Activated CD8-positive, alpha-beta memory T cell treated with anti-CD3 and anti-CD28 coated beads, Interleukin-2, amount 10 ng/mL, durations not matched to agents 7 days and 5 days (primary cell): ENCODE results near the gene SPEG. TPM values are rescaled to one million over a fixed set of nuclear protein-coding genes. Genes with fewer than 3 reads are reported as not detected.

Source experiments
- ATAC-seq: fragments of 150-1000 bp; cut with Tn5 transposase; one replicate; pipeline ENCODE4 v1.10.0; 2021; ENCODE audit warnings: moderate library complexity
- CTCF ChIA-PET: fragments of 350-600 bp; sonication (Branson Sonifier 250); formaldehyde crosslinking; loops from one replicate; lab custom pipeline; 2021; ENCODE audit warnings: antibody characterized with exemption; lab: Charles Lee
- DNase-seq: peaks from one replicate; pipeline ENCODE4 v3.0.0-alpha.2; 2020
- H3K27ac Mint-ChIP-seq: one replicate; pipeline ENCODE4 v1.8.0; 2021; ENCODE audit warnings: mild to moderate bottlenecking, mixed read lengths
- H3K27me3 Mint-ChIP-seq: one replicate; pipeline ENCODE4 v1.8.0; 2021; ENCODE audit warnings: mixed read lengths
- H3K36me3 Mint-ChIP-seq: one replicate; pipeline ENCODE4 v1.8.0; 2021; ENCODE audit warnings: mild to moderate bottlenecking, mixed read lengths
- H3K4me1 Mint-ChIP-seq: one replicate; pipeline ENCODE4 v1.8.0; 2021; ENCODE audit warnings: mixed read lengths
- H3K4me3 Mint-ChIP-seq: one replicate; pipeline ENCODE4 v1.8.0; 2021; ENCODE audit warnings: mild to moderate bottlenecking, moderate library complexity, mixed read lengths
- H3K9me3 Mint-ChIP-seq: one replicate; pipeline ENCODE4 v1.8.0; 2022; ENCODE audit warnings: low read depth, mixed read lengths
- total RNA-seq, 2 experiments: library from RNA; stranded (reverse); gene quantifications; one replicate each; pipeline ENCODE4 v1.2.3, GENCODE V29; 2021

The SPEG gene
- total RNA-seq, 2 experiments from 2014 or later = 0.52 to 1.3 TPM

DNA sequence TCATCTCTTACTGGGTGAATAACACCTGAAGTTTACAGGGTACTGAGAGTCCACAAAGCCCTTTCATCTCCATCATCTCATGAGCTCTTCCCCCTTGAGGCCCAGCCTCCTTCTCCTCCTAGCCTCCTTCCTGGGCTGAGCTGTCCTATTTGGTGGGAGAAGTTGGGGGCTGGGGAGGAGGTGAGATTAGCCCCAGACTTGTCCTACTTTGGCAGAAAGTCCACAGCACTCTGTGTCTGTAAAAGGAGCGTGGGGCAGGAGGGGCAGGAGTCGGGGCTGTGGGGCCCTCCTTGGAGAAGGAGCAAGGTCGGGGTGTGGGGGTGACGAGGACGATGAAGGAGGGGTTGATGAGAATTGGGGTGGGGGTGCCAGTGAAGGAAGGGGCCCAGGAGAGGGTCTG, 26.4 kb upstream of the SPEG start:
- Mint-ChIP-seq H3K4me3 (no peak overlapping the region), H3K27ac (no peak overlapping the region), H3K36me3 (no peaks in the 10 kb centered on the region), H3K27me3 (peaks cover 22% of the 10 kb centered on the region), H3K4me1 (no peaks in the 10 kb centered on the region), H3K9me3 (no peaks in the 10 kb centered on the region)
- CTCF ChIA-PET = interaction anchor here (1.0 kb wide), 1 partner anchor 22 kb away, joined by 3 read pairs; no protein-coding TSS in a partner anchor
- DNase-seq = no peak
- no peak for ATAC-seq

GRCh38 chr2:219408631-219409030, 26.0 kb upstream of the SPEG start:
- Mint-ChIP-seq H3K4me3 (no peak overlapping the region), H3K4me1 (no peaks in the 10 kb centered on the region), H3K9me3 (no peaks in the 10 kb centered on the region), H3K27me3 (peaks cover 21% of the 10 kb centered on the region), H3K36me3 (no peaks in the 10 kb centered on the region), H3K27ac (no peak overlapping the region)
- ATAC-seq (no peak), DNase-seq (no peak)
- CTCF ChIA-PET = interaction anchor here (1.0 kb wide), 1 partner anchor 22 kb away, joined by 3 read pairs; no protein-coding TSS in a partner anchor

DNA sequence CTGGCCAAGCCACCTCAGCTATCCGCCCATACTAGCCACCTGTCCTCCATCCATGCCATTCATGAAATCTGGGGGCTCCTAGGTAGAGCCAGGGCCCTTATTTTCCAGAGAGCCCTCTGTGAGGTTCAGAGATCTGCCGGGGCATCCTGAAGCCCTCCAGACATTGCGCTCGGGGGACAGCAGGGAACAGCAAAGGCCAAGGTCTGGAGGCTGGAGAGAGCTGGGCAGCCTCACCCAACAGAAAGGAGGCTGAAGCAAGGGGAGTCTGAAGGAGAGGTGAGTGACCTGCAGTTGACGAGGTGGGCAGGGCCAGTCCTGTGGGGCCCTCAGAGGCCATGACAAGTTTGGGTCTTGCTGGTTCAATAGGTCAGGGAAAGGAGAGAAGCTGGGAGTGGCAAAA, 25.0 kb upstream of the SPEG start:
- peaks cover 24% of the 10 kb centered on the region for H3K27me3 Mint-ChIP-seq
- H3K4me1 Mint-ChIP-seq = no peaks in the 10 kb centered on the region
- no peak for DNase-seq
- no peak for ATAC-seq
- H3K36me3 Mint-ChIP-seq = no peaks in the 10 kb centered on the region
- no peaks in the 10 kb centered on the region for H3K9me3 Mint-ChIP-seq
- CTCF ChIA-PET = no interaction called here
- H3K27ac Mint-ChIP-seq = no peak overlapping the region
- H3K4me3 Mint-ChIP-seq = no peak overlapping the region

GRCh38 chr2:219410390-219410789, 24.3 kb upstream of the SPEG start:
- CTCF ChIA-PET = interaction anchor here (0.6 to 1.0 kb wide), 3 partner anchors 8 to 987 kb away, joined by 3 to 5 read pairs (median 3); no protein-coding TSS in a partner anchor
- Mint-ChIP-seq H3K36me3 (no peaks in the 10 kb centered on the region), H3K4me3 (no peak overlapping the region), H3K27me3 (peaks cover 31% of the 10 kb centered on the region), H3K4me1 (no peaks in the 10 kb centered on the region), H3K27ac (no peak overlapping the region), H3K9me3 (no peaks in the 10 kb centered on the region)
- DNase-seq (no peak), ATAC-seq (no peak)

DNA sequence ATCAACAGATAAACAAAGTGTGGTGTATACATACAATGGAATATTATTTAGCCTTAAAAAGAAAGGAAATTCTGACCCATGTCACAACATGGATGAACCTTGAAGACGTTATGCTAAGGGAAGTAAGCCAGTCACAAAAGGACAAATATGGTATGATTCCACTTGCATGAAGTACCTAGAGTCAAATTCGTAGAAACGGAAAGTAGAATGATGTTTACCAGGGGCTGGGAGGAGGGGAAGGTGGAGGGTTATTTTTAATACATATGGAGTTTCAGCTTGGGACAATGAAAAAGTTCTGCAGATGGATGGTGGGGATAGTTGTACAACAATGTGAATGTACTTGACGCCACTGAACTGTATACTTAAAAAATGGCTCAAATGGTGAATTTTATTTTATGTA, 19.8 kb upstream of the SPEG start:
- Mint-ChIP-seq H3K27ac (no peak overlapping the region), H3K4me3 (no peak overlapping the region), H3K4me1 (no peaks in the 10 kb centered on the region), H3K27me3 (peaks cover 49% of the 10 kb centered on the region), H3K36me3 (no peaks in the 10 kb centered on the region), H3K9me3 (no peaks in the 10 kb centered on the region)
- ATAC-seq (no peak), DNase-seq (no peak)
- CTCF ChIA-PET = no interaction called here

DNA sequence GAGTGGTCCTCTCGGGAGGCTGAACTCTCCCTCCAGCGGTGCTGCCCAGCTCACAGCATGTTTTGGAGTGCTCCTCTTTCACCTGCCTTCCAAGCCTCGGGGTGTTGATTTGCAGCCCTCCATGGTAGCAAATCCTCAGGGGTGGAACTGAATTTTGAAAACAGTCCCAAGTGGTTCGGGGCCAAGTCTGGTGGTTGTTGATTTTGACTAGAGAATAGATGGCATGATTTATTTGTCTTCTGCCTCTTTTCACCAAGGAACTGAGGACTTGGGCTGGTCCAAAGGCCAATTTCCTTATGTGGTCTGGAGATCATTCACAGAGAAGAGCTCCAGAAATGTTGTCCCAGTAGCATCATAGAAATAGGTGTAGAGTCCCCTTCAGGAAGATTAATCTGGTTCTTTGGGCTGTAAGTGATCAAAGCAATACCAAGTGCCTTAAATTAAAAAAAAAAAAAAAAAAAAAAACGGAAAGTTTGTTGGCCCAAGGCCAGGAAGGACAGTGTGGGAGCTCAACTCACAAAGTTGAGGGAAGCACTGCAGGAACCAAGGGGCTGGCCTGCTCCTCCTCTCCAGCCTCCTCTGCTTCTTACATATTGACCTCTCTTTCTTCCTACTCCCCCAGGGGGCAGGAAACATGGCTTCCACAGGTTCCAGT, 18.9 kb upstream of the SPEG start:
- no peak for ATAC-seq
- H3K4me1 Mint-ChIP-seq = no peaks in the 10 kb centered on the region

GRCh38 chr2:219416235-219416602, 18.4 kb upstream of the SPEG start:
- no peak overlapping the region for H3K27ac Mint-ChIP-seq
- CTCF ChIA-PET = interaction anchor here (1.3 to 2.2 kb wide), 2 partner anchors 14 to 114 kb away, joined by 6 to 11 read pairs; no protein-coding TSS in a partner anchor

More for the DNA sequence above, 18.9 kb upstream of the SPEG start:
- CTCF ChIA-PET = interaction anchor here (0.7 to 2.2 kb wide), 3 partner anchors 13 to 115 kb away, joined by 5 to 11 read pairs (median 6); no protein-coding TSS in a partner anchor
- Mint-ChIP-seq H3K27me3 (peaks cover 51% of the 10 kb centered on the region), H3K4me3 (no peak overlapping the region), H3K27ac (no peak overlapping the region), H3K9me3 (no peaks in the 10 kb centered on the region), H3K36me3 (no peaks in the 10 kb centered on the region)
- DNase-seq = no peak

GRCh38 chr2:219416938-219417337, 17.7 kb upstream of the SPEG start:
- no peak overlapping the region for H3K4me3 Mint-ChIP-seq
- no peaks in the 10 kb centered on the region for H3K9me3 Mint-ChIP-seq
- H3K4me1 Mint-ChIP-seq = no peaks in the 10 kb centered on the region

More at GRCh38 chr2:219416235-219416602, 18.4 kb upstream of the SPEG start:
- no peaks in the 10 kb centered on the region for H3K4me1 Mint-ChIP-seq
- no peaks in the 10 kb centered on the region for H3K36me3 Mint-ChIP-seq
- H3K27me3 Mint-ChIP-seq = peaks cover 51% of the 10 kb centered on the region
- no peaks in the 10 kb centered on the region for H3K9me3 Mint-ChIP-seq
- no peak overlapping the region for H3K4me3 Mint-ChIP-seq
- DNase-seq = no peak
- no peak for ATAC-seq

DNA sequence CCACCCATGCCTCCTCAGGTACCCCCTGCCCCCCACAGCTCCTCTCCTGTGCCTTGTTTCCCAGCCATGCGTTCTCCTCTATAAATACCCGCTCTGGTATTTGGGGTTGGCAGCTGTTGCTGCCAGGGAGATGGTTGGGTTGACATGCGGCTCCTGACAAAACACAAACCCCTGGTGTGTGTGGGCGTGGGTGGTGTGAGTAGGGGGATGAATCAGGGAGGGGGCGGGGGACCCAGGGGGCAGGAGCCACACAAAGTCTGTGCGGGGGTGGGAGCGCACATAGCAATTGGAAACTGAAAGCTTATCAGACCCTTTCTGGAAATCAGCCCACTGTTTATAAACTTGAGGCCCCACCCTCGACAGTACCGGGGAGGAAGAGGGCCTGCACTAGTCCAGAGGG, 17.3 kb upstream of the SPEG start:
- CTCF ChIA-PET = interaction anchor here (2.2 kb wide), 1 partner anchor 15 kb away, joined by 11 read pairs; no protein-coding TSS in a partner anchor
- DNase-seq = no peak
- no peak for ATAC-seq
- Mint-ChIP-seq H3K4me1 (no peaks in the 10 kb centered on the region), H3K27me3 (peaks cover 51% of the 10 kb centered on the region), H3K27ac (no peak overlapping the region), H3K36me3 (no peaks in the 10 kb centered on the region), H3K9me3 (no peaks in the 10 kb centered on the region), H3K4me3 (no peak overlapping the region)

More at GRCh38 chr2:219416938-219417337, 17.7 kb upstream of the SPEG start:
- DNase-seq = no peak
- H3K27ac Mint-ChIP-seq = no peak overlapping the region
- no peaks in the 10 kb centered on the region for H3K36me3 Mint-ChIP-seq
- H3K27me3 Mint-ChIP-seq = peaks cover 51% of the 10 kb centered on the region
- ATAC-seq = no peak
- CTCF ChIA-PET = interaction anchor here (0.7 to 2.2 kb wide), 2 partner anchors 14 to 458 kb away, joined by 4 to 11 read pairs; no protein-coding TSS in a partner anchor

GRCh38 chr2:219418155-219419011, 16.3 kb upstream of the SPEG start, which contains the start of gene DES:
Gene DES, plus strand, starts transcription at chr2:219418377. Its CDS starts 86 bp downstream, at chr2:219418463.
- Mint-ChIP-seq H3K27me3 (peaks cover 45% of the 10 kb centered on the region), H3K4me3 (no peak within 1 kb of the TSS), H3K27ac (no peak within 1 kb of the TSS), H3K4me1 (no peaks in the 10 kb centered on the region), H3K9me3 (no peaks in the 10 kb centered on the region), H3K36me3 (no peaks in the 10 kb centered on the region)
- DNase-seq (no peak), ATAC-seq (no peak)
- CTCF ChIA-PET = interaction anchor here (0.8 to 1.7 kb wide), 2 partner anchors 15 to 16 kb away, joined by 3 to 4 read pairs; no protein-coding TSS in a partner anchor

DNA sequence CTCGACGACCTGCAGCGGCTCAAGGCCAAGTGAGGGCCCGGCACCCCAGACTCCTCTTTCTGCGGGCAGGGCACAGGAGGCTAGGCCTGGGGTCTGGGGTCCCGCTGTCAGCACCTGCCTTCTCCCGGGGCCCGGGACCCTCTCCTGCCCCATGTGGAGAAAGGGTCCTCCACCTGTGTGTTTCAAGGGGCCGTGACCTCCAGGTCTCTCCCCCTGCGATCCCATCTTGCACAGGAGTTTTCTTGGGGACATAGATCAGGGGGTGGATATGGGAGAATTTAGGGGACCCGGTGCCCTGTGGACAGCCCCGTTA, 15.7 kb upstream of the SPEG start:
- no peak overlapping the region for H3K27ac Mint-ChIP-seq
- no peaks in the 10 kb centered on the region for H3K36me3 Mint-ChIP-seq
- H3K9me3 Mint-ChIP-seq = no peaks in the 10 kb centered on the region
- ATAC-seq (no peak), DNase-seq (no peak)
- peaks cover 40% of the 10 kb centered on the region for H3K27me3 Mint-ChIP-seq
- CTCF ChIA-PET = interaction anchor here (0.8 to 1.7 kb wide), 2 partner anchors 15 to 16 kb away, joined by 3 to 4 read pairs; no protein-coding TSS in a partner anchor
- no peak overlapping the region for H3K4me3 Mint-ChIP-seq
- no peaks in the 10 kb centered on the region for H3K4me1 Mint-ChIP-seq

DNA sequence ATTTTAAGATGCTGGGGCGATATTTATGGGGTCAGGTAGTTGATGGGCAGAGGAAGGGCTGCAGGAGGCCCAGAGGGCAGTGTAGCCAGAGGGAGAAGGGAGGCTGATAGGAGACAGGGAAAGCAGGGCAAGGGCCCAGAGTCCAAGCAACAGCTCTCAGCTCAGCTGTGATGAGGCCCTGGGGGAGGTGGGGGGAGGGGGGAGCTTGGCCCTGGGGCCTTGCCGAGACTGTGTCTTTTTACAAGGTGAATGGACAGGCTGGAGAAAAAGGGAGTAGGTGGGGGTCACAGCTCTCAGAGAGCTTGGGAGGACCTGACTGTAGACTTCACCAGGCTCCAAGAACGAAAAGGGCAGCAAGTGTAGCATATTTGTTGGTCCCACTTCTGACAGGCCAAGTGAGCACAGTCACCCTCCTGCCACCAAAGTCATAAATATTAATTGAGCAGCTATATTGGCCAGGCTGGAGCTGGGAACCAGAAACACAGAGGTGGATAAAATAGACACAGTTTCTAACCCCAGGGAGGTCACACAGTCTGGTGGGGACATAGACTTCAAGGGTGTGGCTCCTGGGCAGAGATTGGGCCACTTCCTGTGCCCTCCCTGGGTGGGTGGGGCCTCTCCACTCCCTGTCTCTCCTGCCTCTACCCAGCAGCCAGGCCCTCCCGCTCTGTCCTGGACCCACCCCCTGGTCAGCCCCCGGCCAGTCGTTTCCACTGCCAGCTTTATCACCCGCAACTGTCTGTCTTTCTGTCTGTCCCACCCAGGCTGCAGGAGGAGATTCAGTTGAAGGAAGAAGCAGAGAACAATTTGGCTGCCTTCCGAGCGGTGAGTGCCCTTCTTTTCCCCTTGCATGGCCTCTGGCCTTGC, 15.1 kb upstream of the SPEG start:
- DNase-seq (no peak), ATAC-seq (no peak)
- H3K9me3 Mint-ChIP-seq = no peaks in the 10 kb centered on the region
- no peak overlapping the region for H3K4me3 Mint-ChIP-seq
- no peak overlapping the region for H3K27ac Mint-ChIP-seq
- no peaks in the 10 kb centered on the region for H3K36me3 Mint-ChIP-seq
- CTCF ChIA-PET = interaction anchor here (1.7 kb wide), 1 partner anchor 14 kb away, joined by 4 read pairs; no protein-coding TSS in a partner anchor
- peaks cover 38% of the 10 kb centered on the region for H3K27me3 Mint-ChIP-seq
- no peaks in the 10 kb centered on the region for H3K4me1 Mint-ChIP-seq
